ENCODE measurements around the gene RNF183.
"Not testable (repeated sequence)": the region's sequence is repeated elsewhere in the genome, so short reads cannot be mapped to it uniquely, and the experiment has no call there.

RNF183 gene

DNA sequence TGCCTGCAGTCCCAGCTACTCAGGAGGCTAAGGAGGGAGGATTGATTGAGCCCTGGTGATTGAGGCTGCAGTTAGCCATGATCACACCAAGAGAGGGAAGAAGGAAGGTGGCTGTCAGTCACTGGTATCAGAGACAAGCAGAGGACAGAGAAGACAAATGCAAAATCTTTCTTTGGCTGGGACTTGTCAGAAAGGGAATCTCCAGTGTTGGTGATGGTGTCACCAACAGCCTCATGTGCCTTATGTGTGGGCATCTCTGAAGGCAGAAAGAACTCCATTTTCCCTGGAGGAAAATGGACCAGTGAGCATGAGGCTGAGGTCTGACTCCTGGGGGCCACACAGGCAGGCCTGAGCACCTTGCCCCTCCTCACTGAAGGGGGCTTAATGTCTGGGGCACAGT, 12.1 kb upstream of the RNF183 start:
- no peak for DNase-seq

DNA sequence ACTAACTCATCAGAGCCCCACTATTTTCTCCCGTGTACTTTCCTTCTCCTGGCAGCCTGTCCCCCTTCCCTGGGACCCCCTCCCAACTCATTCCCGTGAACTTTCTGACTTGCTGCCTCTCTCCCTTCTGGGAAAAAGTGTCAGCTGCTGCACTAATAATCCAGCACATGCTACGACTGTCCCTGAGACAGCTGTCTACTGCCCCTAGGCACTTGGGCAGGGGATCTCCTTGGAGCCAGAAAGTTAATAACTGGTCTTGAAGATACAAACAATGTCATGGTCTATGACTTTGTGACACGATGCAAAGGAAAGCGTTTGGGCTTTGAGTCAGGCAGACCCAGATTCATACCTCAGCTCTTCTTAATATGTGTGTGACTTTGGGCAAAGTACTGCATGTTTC, 10.1 kb upstream of the RNF183 start:
- DNase-seq, result no peak

DNA sequence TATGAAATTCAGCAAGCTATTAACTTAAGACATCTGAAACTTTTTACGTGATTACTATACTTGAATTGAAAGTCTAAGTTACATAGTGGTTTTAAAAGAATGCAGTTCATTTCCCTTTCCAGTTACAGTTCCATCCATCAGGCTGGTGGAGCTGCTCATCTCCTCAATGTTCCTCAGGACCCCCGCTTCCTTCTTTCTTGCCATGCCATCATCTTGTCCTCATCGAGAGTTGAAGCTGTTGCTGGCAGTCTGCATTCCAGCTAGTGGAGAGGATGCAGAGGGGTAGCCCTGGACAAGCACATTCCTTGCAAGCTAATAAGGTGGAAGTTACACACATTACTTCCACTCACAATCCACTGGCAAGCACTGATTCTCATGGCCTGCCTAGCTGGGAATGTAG, 8.8 kb upstream of the RNF183 start:
- no peak for DNase-seq

DNA sequence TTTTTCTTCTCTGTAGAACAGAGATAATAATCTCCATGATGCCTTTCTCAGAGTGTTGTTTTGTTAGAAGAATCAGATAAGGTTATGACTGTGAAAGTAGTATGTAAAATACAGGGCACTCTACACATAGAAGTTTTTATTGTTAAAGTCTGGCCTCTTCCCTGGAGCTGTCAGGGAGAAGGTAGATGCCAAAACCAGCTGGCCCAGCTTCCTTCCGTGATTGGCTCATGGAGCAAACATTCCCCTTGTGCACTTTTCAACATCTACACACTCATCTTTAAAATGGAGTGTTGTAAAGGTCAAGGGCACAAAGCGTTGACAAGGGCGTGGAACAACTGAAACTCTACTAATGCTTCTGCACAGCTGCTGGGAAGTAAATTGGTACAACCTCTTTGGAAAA, 7.4 kb upstream of the RNF183 start:
- DNase-seq, result no peak

DNA sequence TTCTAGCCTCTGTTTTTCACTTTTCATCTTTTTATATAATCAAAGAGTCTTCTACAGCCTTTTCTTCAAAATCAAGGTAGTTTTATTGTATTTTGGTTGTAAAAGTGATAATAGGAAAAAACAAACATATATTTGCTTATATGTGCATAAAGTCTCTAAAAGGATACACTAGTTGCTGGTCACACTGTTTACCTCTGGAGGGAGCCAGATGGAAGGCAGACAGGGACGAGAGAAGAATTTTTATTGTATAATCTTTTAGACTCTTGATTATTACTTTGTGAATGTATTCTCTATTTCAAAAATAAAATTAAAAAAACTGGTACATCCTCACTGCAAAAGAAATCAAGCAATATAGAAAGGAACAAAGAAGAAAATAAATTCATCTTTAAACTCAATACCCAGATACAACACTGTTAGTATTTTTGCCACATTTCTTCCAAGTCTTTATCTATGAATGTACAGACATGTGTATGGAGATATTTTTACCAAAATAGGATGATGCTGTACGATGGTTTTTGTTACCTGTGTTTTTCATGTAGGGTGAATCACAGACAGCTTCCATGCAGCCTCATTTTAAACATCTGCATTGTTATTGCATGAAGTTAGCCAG, 6.1 kb upstream of the RNF183 start:
- peak; percentile 8 to 48 for DNase-seq

DNA sequence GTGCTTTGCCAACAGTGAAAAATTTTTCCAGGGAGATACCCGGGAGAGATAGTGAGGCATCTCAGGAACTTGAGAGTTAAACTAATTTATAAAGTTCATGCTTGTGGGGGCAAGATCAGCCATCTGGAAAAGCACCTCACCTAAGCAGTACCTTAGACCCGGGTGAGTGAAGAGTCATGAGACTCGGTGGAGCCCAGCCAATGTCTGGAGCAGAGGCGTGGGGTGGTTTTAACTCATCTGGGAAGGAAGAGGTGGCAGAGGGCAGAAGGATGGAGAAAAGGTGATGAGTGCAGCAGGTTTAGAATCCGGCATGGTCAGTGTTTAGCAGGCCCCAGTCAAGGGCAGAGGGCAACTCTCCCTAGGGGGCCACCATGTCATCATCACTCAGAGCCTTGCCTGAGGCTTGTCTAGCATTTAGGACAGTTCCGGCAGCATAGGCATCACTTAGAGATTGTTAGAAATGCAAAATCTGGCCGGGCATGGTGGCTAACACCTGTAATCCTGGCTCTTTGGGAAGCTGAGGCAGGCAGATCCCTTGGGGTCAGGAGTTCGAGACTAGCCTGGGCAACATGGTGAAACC, 4.3 kb upstream of the RNF183 start:
- no peak for DNase-seq

DNA sequence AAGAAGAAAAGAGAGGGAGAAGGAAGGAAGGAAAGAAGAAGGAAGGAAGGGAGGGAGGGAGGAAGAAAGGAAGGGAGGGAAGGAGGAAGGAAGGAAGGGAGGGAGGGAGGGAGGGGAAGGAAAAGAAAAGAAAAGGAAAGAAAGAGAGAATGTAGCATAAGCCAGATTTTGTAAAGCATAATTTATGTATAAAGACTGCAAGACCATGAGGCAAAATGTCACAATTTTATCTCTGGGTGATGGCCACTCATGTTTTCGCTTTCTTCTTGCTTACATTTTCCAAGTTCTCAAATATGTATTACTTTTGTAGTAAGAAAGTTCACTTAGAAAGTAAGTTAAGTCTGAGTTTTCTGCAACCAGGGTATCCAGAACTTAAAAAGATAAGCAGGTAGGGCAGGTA, 3.4 kb upstream of the RNF183 start:
- no peak for DNase-seq

DNA sequence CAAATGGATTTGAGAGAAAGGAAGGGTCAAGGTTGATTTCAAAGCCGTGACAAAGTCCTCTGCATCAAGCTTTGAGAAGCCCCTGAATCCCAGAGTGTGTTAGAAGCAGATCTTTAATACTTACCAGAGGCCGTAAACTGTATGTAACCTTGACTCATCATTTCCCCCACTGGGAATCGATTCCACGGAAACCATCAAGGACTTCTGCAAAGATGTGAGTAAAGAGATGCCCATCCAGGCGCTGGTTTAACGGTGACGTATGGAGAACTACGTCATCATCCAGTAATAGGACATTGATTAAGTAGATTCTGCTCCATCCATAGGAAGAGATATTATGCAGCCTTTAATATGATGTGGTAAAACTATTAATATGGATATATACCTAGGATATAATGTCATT, 1.6 kb downstream of the RNF183 start:
- no peak for DNase-seq

DNA sequence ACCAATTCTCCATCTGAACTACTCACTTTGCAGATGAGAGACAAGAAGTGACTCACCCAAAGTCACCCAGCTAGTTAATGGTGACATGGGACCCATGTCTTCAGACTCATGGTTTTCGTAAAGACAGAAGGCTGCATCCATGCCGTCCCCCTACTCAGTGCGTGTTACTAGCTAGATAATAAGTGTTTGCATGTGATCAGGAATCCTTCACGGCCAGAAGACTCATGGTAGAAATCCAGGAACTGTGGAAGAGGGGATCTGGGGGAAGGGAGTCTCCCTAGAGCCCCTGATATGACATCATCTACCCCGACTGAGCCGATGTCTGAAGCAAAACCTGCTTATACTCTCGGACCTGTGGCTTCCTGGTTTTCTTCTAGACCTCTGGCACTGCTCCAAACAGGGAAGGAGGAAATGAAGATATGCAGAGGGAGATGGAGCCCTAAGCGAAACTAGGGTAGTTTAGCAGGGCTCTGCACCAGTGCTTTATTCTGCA, 3.3 kb downstream of the RNF183 start:
- peak in 1 of 2 donors; percentile 7 for DNase-seq

DNA sequence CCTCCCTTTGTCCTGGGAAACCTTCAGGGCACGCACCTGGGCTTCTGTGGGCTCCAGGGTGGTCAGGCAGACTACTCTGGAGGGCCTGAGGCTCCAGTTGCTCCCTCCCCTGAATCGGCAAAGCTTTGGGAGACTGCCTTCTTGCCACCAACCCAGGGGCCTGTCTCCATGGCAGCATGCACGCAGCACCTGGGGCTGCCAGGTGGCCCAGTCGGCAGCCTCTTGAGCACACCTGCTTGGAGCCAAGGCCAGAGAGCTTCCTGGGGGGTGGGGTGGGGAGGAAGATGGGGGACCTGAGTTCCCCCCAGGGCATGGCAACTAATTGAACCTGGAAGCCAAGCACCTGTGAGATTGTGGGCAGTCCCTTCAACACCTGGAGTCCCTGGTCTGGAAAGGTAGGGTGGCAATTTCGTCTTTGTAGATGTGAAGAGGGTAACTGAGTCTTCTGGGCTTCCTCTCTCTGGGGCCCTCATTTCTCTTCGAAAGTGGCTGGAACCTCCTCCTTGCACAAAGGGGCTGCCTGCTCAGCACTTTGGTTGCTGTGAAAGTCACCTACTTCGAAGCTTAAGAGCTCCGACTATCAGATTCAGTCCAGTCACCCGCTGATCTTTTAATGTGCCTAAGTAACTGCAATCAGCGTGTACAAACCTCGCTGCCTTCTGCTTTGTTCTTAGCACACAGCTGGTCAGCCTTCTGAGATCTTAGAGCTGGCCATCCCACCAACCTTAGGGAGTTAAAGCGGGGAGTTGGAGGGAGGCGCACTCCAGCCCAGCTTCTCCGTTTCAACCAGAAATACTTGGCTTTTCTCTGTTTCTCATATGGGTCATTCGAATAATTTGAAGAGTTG, 4.0 kb downstream of the RNF183 start:
- no peak for DNase-seq

DNA sequence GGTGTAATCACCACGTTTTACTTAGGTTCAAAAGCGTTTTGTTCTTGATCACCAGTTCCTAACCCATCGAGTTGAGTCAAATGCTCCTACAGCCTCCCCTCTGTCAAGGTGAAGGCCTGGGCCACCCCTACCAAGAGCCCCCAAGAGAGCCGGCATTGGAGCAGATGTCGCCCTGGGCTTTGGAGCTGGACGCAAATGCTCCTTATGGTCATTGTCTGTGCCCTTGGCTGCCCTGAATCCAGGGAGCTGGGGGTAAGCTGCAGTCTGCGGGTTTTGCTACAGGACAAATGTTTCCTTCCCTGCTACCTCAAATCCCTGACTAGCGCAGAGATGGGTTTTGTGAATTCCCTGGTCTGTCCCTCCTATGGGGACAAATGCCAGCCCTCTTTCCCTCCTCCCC, 4.9 kb downstream of the RNF183 start:
- DNase-seq, result no peak

DNA sequence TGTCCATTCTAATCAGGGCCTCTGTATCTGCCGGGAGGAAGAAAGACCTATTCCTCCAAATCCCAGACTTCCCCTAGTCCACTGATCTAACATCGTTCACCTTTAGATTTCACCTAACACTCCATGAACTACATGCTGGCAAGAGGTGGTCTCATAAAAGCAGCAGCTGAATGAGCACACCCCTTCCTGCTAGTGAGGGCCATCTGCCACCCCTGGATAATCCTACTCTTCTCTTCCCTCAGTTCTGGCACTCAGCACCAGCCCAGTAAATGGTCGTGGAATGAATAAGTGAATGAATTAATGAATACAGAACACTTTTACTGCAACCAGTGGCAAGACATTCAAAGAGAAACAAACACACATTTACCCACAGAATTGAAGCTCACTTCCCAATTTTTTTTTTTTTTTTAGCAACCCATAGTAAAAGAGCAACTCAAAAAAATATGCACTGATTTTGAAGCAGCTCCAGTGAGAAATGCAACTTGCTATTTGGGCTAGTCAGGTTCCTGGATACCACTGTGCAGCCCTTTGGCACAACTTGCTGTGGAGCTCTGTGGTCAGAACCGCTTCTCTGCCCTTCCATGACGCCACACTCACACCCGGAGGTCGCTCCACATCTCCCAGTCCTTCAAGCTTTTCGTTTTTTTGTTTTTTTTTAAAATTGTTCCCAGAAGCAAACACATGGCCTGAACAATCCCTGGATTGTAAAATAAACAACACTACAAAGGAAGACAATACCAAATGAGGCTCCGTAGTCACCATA, 6.2 kb downstream of the RNF183 start:
- no peak for DNase-seq

DNA sequence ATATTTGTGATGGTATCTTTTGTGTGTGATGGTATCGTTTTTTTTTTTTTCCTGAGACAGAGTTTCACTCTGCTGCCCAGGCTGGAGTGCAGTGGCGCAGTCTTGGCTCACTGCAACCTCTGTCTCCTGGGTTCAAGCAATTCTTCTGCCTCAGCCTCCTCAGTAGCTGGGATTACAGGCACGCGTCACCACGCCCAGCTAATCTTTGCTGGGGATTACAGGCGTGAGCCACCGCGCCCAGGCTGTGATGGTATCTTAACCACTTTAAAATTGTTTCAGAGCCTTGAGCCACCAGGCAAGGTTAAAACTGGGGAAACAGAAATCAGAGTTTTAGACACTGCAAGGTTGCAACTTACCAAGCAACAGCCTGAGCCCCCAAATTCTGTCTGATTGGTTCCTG, 6.9 kb downstream of the RNF183 start:
- not testable (repeated sequence) for DNase-seq

DNA sequence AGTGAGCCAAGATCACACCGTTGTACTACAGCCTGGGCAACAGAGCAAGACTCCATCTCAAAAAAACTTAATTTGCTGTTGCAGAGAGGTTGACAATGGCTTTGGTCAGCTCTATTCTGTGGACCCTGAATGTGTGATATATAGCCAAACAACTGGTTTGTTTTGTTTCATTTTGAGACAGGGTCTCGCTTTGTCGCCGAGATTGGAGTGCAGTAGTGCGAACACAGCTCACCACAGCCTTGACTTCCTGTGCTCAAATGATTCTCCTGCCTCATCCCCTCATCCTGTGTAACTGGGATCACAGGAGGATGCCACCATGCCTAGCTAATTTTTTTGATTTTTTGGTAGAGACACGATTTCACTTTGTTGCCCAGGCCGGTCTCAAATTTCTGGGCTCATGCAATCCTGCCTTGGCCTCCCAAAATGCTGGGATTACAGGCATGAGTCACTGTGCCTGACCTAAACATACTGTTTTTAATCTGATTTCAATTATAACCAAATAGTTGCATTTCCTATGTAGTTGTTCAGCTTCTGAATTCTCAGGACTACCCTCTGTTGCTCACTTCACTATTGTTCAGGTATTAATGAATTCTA, 9.8 kb downstream of the RNF183 start:
- no peak for DNase-seq

DNA sequence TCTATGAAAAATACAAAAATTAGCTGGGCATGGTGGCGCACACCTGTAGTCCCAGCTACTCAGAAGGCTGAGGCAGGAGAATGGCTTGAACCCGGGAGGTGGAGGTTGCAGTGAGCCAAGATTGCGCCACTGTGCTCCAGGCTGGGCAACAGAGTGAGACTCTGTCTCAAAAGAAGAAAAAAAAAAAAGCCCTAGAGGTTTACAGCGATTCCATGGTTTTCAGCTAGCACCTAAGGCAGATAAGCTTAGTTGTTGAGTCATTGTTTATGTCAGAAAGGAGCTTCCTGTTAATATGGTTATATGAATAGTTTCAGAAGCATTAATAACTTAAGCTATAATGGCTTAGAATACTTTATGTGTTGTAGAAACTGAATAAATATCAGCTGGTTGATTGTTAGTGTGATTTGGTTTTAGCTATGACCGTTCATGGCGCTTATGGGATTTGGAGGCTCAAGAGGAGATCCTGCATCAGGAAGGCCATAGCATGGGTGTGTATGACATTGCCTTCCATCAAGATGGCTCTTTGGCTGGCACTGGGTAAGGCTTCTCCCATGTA, 13.0 kb downstream of the RNF183 start:
- no peak for DNase-seq

DNA sequence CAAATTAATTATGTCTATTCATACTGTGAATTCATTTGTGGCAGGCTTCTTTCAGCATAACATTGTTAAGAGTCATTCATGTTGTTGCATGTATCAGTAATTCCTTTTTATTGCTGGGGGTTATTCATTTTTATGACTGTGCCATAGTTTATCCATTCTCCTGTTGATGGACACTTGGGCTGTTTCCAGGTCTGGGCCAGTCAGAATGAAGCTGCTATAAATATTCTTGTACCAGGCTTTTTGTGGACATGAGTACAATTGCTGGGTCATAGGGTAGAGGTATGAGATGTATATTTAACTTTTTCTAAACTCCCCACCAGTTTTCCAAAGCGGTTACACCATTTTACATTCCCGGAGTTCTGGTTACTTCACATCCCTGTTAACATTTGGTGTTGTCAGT, 14.1 kb downstream of the RNF183 start:
- no peak for DNase-seq

DNA sequence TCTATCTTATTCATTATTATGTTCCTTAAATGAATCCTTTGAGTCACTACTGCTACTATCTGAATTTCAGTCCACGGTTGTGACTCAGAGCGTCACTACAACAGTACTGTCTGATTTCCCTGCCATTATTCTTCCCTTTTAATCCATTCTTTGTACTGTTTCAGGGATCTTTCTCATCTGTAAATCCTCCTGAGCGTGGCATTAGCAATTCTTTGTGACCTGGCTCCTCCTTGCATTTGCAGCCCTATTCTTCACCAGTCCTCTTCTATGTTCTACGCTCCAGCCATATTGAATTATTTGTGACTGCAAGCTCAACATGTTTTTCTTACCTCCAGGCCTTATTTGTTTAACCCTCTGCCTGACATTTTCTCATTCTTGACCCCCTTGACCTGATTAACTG, 21.8 kb downstream of the RNF183 start:
- DNase-seq, result no peak

DNA sequence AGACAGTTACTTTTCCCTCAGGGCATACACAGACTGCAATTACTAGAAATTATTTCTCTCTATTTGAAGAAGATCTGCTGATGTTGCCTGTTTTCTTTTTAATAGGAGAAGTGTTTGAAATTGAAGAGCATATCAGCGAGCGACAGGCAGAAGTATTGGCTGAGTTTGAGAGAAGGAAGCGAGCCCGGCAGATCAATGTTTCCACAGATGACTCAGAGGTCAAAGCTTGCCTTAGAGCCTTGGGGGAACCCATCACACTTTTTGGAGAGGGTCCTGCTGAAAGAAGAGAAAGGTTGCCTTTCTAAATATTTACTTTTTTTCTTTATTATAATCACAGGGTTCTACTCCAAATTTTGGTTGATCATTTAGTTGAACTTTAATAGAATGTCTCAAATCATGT, 24.3 kb downstream of the RNF183 start:
- no peak for DNase-seq

DNA sequence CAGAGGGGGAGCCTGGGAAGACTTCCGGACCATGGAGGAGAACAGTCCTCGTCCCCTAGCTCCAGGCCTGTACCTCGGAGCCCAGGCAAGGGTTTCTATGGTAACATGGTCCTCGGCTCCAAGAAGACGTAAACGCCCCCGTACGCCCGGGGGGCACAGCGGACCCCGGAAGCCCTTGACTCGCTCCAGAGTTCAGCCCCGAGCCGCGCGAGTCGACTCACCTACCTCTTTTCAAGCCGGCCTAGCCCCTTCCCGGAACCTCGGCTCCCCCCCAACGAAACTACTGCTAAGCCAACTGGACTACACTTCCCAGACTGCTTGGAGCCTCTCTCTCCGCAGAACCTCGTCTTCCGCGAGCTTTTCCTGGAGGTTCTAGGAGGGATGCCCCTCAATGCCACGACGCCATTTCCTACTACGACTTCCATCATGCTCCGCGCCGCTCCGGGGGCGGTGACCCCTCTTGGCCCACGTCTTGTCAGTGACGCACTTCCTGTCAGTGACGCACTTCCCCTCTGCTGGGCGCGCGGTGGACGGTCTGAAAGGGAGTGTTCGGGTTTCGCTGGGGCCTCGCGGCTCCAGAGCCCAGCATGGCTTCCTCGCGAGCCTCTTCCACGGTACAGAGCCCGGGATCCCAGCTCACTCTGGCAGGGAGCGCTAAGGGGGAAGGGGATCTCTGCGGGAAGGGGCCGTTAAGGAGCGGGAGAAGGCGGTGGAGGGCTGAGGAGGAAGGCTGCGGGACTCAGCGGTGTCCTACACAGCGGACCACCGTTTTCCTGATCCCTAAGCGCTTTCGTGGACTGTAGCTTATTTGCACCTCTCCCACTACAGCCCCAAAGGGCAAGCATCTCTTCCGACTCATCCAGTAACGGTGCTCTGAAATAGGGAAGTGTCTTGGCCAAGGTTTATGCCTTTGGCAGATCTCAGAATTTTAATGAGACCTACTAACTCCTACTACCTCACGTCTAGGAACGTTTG, 27.7 kb downstream of the RNF183 start, which contains the start of the genes CDC26 and PRPF4:
CDC26 (minus strand) TSS at position 416 of the 975 bp plus-strand sequence. CDS start 3,065 bp downstream, outside the sequence.
PRPF4 (plus strand) TSS at position 502 of the 975 bp plus-strand sequence; CDS start at position 588, 86 bp downstream.
- DNase-seq, result peak; percentile 95 to 96

DNA sequence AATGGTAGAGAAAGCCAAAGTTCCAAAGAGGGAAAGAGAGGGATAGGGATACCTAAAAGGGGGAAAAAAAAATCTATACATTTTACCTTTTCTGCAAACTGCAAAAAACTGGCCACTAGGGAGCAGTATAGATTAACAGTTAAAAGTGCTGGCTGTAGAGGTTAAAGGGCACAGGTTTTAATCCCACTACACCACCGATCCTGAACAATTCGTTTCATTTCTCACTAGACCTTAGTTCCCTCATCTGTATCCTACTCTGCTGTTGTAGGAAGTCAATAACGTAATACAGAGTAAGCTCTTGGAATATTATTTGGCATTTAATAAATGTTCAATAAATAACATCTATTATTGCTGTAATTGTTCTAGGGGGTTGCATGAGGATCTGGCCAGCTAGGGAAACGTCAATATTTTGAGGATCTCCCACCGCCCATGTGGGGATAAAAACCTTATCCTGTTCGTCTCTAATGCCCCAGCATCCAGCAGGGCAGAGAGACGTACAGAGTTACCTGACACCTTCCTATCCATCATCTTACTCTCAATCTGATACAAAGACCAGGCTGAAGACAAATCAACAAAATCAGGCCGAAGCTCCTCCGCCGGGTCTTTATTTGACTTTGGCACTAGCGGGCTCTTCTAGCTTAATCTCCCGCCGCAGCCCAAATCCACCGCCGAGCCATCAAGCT, 28.6 kb downstream of the RNF183 start:
- peak; percentile 15 to 75 for DNase-seq

All from CD4-positive, alpha-beta T cell treated with Interleukin-1 beta for 1 hour (primary cell).